Limb (tissue), 2 donors: ENCODE results near the gene ZNF385B.
A peak's percentile ranks its signal among the peaks of the same experiment; 100 is the strongest.
"Not testable (repeated sequence)": the region's sequence is repeated elsewhere in the genome, so short reads cannot be mapped to it uniquely, and the experiment has no call there.

Experiments used
- DNase-seq, 2 donors: peaks; one replicate each; pipeline ENCODE4 v3.0.0-alpha.2; 2016; ENCODE audit errors: extremely low spot score in 2 of 2

The ZNF385B gene

GRCh38 chr2:179861416-179862067 is at the start of gene ZNF385B:
Gene ZNF385B, minus strand, starts transcription at chr2:179861612.
- peak in 1 of 2 donors; percentile 52 for DNase-seq

GRCh38 chr2:179910735-179911113 is 49.3 kb upstream of the ZNF385B start:
- DNase-seq, result no peak

- no peak for DNase-seq
Observed at GRCh38 chr2:179909845-179910734, 48.7 kb upstream of the ZNF385B start.

GRCh38 chr2:179900655-179901054 is 39.2 kb upstream of the ZNF385B start:
- DNase-seq, result peak in 1 of 2 donors; percentile 3

GRCh38 chr2:179899666-179900065 is 38.3 kb upstream of the ZNF385B start:
- no peak for DNase-seq

DNA sequence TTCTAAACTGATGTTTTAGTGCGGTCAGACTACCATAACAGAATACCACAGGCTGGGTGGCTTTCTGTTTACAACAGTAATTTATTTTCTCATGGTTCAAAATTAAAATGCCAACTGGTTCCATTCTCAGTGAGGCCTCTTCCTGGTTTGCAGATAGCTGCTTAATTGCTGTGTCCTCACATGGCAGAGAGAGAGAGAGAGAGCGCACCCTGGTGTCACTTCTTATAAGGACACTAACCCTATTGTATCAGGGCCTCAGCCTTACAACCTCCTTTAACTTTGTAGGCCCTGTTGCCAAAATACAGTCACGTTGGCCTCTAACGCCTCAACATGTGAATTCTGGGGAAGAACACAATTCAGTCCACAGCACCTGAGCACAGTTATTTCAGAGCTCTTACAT is 37.5 kb upstream of the ZNF385B start:
- no peak for DNase-seq

DNA sequence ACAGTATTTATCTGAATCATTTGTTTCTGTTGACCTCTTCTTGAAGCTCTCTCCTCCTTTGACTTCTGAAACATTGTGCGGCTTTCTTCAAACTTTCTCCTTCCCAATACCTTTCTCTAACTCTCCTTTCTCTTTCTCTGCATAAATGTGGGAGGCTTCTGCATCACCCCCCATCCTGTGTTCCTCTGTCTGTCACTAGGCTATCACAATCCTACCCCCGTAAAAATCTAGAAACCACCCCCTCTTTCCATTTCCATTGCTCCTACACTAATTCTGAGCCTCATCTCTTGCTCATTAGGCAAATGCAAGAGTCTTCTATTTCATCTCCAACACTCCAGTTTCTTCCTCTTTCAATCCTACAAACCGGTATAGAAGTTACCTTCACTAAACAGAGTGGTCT is 32.2 kb upstream of the ZNF385B start:
- no peak for DNase-seq

DNA sequence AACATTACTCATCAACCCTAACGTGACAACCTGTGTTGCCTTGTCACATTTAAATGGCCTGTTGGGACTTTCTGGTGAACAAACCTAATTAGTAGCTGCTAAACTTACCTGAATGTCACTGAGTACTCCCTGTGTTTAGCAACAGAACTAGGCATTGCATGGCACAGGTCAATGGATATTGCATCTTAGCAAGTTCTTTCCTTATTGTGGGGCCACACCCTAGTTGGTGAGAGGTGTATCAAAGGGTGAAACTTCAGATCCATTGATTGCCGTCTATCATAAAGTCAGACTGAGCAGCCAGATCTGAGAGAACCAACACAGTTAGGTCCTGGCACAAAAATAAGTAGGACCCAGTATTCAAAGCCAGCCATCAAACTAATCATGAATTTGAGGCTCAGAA is 29.8 kb upstream of the ZNF385B start:
- no peak for DNase-seq

DNA sequence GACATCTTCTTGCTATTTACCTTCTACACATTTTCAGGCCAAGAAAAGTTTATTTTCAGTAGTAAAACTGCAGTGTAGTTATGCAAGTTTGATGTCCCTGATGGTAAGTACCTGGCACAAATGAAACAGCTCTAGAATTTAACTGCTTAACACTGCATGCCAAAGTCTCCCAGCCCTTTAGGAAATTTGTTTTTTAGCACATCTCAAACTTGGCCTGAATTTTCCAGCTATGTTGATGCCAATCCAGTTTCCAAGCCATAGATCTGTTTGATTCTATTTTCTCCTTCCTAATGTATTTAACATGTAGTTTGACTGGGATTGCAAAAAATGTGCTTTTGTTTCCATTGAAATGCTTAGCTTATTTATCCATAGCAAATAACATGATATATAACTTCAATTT is 29.3 kb upstream of the ZNF385B start:
- peak in 1 of 2 donors; percentile 46 for DNase-seq

- not testable (repeated sequence) for DNase-seq
Observed at GRCh38 chr2:179888642-179889041, 27.2 kb upstream of the ZNF385B start.

GRCh38 chr2:179884193-179884592 is 22.8 kb upstream of the ZNF385B start:
- no peak for DNase-seq

DNA sequence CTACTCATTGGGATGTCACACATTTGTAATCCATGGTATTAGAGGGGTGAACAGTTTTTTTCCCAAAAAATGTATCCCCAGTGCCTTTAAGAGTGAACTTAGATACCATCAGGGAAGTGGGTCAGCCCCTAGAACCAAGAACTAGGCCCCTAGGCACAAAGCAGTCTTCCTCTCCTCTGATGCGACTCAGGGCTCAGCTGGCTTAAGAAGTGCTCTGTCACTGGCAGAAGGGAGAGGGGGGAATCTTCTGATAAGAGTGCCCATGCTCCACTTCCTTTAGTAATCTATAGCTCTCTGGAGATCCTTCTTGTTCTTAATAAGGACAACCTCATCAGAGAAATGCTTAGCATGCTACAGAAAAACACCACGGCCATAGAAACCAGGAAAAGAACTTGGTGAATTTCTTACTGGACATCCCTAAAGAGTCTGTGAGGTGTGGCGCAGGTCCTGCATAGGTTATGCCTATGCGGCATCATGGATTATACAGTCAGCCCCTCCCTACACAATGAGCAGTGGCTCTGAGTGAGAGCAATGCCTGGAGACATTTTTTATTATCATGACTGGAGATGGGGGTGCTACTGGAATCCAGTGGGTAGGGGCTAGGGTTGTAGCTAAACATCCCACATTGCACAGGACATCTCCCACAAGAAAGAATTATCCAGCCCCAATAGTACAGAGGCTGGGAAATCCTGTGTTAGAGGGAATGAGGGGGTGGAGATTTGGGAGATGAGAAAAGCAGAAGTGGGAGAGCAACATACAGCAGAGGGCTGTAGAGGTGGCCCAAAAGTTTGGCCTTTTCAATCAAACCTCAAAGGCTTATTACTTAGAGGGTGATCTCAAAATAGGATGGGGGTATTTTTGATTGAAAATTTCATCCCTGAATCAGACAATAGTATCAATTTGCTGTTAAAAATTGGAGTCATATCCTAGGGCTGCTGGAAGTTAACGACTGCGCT is 21.7 kb upstream of the ZNF385B start:
- no peak for DNase-seq

GRCh38 chr2:179877601-179878364 is 16.4 kb upstream of the ZNF385B start:
- DNase-seq, result no peak

- DNase-seq, result no peak
Observed at GRCh38 chr2:179876266-179876665, 14.9 kb upstream of the ZNF385B start.

- no peak for DNase-seq
Observed at GRCh38 chr2:179875864-179876263, 14.5 kb upstream of the ZNF385B start.

DNA sequence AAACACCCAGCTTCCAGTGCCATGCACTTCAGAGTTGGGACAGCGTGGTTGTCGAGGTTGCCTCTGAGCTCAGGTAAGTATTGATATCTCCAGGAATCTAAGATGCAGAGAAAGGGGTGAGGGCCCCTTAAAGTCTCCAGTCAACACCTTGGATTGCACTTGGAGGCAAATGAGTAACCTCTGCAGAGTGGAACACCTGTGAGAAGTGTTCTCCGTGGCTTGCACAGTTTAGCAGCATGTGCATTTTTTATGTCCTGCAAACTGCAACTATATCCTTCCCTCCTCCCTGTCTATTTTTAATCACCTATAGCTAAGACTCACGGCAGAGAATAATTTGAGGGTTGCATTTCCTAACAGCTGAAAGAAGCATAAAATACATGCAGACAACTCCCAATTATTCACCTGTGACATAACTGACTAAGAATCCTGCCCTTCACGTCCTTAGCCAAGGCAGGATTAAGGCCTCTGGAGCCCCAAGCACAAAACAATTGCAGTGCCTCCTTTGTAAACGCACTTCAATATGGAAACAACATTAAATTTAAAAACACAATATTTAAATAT is 1.6 kb upstream of the ZNF385B start:
- no peak for DNase-seq

DNA sequence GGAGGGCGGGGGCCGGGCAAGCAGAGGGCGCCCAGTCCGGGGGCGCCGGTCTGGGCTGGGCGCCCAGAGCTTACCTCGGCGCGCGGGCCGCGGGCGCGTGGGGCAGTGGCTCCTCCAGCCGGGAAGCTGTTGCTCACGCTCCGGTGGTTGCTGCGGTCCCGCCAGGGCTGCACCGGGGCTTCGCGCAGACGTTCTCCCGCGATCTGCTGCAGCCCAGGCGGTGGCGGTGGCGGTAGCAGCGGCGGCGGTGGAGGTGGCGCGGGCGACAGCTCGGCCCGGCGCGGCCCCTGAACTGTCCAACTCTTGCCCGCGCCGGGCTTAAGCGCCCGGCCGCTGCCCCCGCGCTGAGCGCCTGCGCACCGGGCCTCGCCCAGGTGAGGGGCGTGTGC is 391 bp downstream of the ZNF385B start:
- peak in 1 of 2 donors; percentile 48 for DNase-seq

DNA sequence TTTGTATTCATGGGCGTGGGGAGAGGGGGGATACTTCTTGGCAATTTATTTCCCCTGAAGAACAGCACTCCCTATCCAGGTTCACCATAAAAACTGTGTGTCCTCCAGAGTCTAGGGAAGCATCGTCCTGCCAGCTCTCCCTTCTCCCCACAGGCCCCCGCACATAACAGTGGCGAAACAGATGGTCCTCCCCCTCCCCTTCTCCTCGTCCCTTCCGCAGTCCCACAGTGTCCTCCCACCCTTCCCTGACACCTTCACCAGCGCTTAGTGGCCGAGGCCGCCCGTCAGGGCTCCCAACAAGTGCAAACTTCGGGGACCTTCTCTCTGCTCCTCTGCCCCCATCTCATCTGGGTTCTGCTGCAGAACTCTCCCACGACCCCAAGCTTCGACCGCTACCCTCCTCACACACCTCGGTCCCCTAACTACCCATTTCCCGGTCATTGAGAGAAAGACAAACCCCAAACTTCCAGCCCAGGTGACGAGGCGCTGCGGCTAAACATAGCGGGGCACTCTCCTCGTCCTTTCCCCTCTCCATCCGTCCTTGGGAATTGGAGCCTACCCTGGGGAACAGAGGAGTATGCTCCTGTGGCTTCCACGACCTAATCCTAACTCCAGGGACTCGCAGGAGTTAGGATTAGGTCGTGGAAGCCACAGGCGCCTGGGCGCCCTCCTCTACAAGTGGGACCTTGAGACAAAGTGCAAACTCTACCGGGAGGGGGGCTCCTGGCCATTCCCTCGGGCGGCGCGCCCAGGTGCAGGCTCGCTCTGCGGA is 971 bp downstream of the ZNF385B start:
- DNase-seq, result peak in 1 of 2 donors; percentile 30

DNA sequence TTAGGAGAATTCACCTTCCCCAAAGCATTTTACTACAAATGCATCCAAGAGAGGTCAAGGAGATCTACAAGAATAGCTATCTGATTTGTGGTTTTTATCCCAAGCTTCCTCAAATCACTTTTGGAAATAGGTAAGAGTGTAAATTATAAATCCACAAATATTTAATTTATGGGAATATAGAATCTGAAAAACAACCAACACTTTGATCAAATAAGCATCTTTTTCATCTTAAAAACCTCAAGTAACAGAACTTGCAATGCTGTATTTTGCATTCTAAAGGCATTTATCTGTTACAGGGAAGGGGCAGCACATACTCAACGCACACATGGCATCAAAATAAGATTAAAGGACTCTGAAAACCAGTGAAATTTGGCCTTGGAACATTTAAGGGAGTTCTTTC is 1.9 kb downstream of the ZNF385B start:
- DNase-seq, result no peak

GRCh38 chr2:179857236-179857635 is 4.2 kb downstream of the ZNF385B start:
- no peak for DNase-seq
